ENCODE measurements around the gene CR2. TPM values are rescaled to one million over a fixed set of nuclear protein-coding genes. Genes with fewer than 3 reads are reported as not detected.
A peak's percentile ranks its signal among the peaks of the same experiment; 100 is the strongest.

CR2 gene
- total RNA-seq (2014; rRNA removed; shearing (Covaris generic); ENCODE audit: low replicate concordance): 0.11 TPM in 1 of 2 replicates, not detected in the other

- Histone ChIP-seq H3K9ac (ENCODE audit: low read length) (no peak within 1 kb of the TSS; the same call in 1 of the 2 replicates), H3K27ac (ENCODE audit: low read length) (no peak within 1 kb of the TSS)
Observed at GRCh38 chr1:207454046-207454964, at the start of gene CR2. TSS of gene CR2 (plus strand) at chr1:207454328. CDS start at chr1:207454419, 91 bp downstream.

GRCh38 chr1:207404849-207405525 is 49.1 kb upstream of the CR2 start:
- Histone ChIP-seq H2AFZ (ENCODE audit: low read length) (no peak overlapping the region), H3K9me3 (ENCODE audit: low read length) (no peaks in the 10 kb centered on the region), H3K79me2 (ENCODE audit: low read length) (no peaks in the 10 kb centered on the region), H3K27me3 (ENCODE audit: low read length) (no peaks in the 10 kb centered on the region), H3K4me3 (ENCODE audit: low read length) (no peak overlapping the region), H3K27ac (ENCODE audit: low read length) (no peak overlapping the region), H3K36me3 (ENCODE audit: insufficient read depth, low read length) (no peaks in the 10 kb centered on the region), H4K20me1 (ENCODE audit: insufficient read depth, low read depth, low read length) (no peaks in the 10 kb centered on the region), H3K9me2 (replicated peaks; ENCODE audit: insufficient read depth, low read length) (no peaks in the 10 kb centered on the region), H3K9ac (ENCODE audit: low read length) (no peak overlapping the region), H3K4me1 (ENCODE audit: low read length) (no peaks in the 10 kb centered on the region), H3K4me2 (ENCODE audit: low read depth, low read length, poor library complexity, severe bottlenecking) (no peak overlapping the region)
- DNase-seq: peak; percentile 82

More at GRCh38 chr1:207454046-207454964, at the start of gene CR2:
- H3K79me2 ChIP-seq (ENCODE audit: low read length): no peaks in the 10 kb centered on the region
- no peaks in the 10 kb centered on the region for H3K9me3 ChIP-seq (ENCODE audit: low read length)
- H2AFZ ChIP-seq (ENCODE audit: low read length): no peak within 1 kb of the TSS
- peaks cover 9% of the 10 kb centered on the region for H3K4me1 ChIP-seq (ENCODE audit: low read length)
- no peak for DNase-seq
- H3K36me3 ChIP-seq (ENCODE audit: insufficient read depth, low read length): no peaks in the 10 kb centered on the region
- no peaks in the 10 kb centered on the region for H3K27me3 ChIP-seq (ENCODE audit: low read length)
- H3K9me2 ChIP-seq (replicated peaks; ENCODE audit: insufficient read depth, low read length): no peaks in the 10 kb centered on the region
- no peaks in the 10 kb centered on the region for H4K20me1 ChIP-seq (ENCODE audit: insufficient read depth, low read depth, low read length)
- peak within 1 kb of the TSS; percentile 47 for H3K4me2 ChIP-seq (ENCODE audit: low read depth, low read length, poor library complexity, severe bottlenecking)
- H3K4me3 ChIP-seq (ENCODE audit: low read length): no peak within 1 kb of the TSS; the same call in 1 of the 2 replicates

GRCh38 chr1:207405814-207406213 is 48.3 kb upstream of the CR2 start:
- DNase-seq: no peak
- Histone ChIP-seq H3K4me1 (ENCODE audit: low read length) (no peaks in the 10 kb centered on the region), H3K9me2 (replicated peaks; ENCODE audit: insufficient read depth, low read length) (no peaks in the 10 kb centered on the region), H3K79me2 (ENCODE audit: low read length) (no peaks in the 10 kb centered on the region), H2AFZ (ENCODE audit: low read length) (no peak overlapping the region), H3K36me3 (ENCODE audit: insufficient read depth, low read length) (no peaks in the 10 kb centered on the region), H3K9me3 (ENCODE audit: low read length) (no peaks in the 10 kb centered on the region), H3K27ac (ENCODE audit: low read length) (no peak overlapping the region), H3K4me3 (ENCODE audit: low read length) (no peak overlapping the region), H4K20me1 (ENCODE audit: insufficient read depth, low read depth, low read length) (no peaks in the 10 kb centered on the region), H3K9ac (ENCODE audit: low read length) (no peak overlapping the region), H3K27me3 (ENCODE audit: low read length) (no peaks in the 10 kb centered on the region), H3K4me2 (ENCODE audit: low read depth, low read length, poor library complexity, severe bottlenecking) (no peak overlapping the region)

GRCh38 chr1:207407655-207408260 is 46.4 kb upstream of the CR2 start:
- Histone ChIP-seq H3K27ac (ENCODE audit: low read length) (no peak overlapping the region), H3K4me1 (ENCODE audit: low read length) (no peaks in the 10 kb centered on the region), H3K4me2 (ENCODE audit: low read depth, low read length, poor library complexity, severe bottlenecking) (no peak overlapping the region), H3K27me3 (ENCODE audit: low read length) (no peaks in the 10 kb centered on the region), H3K9me3 (ENCODE audit: low read length) (no peaks in the 10 kb centered on the region), H3K9ac (ENCODE audit: low read length) (no peak overlapping the region), H4K20me1 (ENCODE audit: insufficient read depth, low read depth, low read length) (no peaks in the 10 kb centered on the region), H3K79me2 (ENCODE audit: low read length) (no peaks in the 10 kb centered on the region), H3K36me3 (ENCODE audit: insufficient read depth, low read length) (no peaks in the 10 kb centered on the region), H3K4me3 (ENCODE audit: low read length) (no peak overlapping the region), H2AFZ (ENCODE audit: low read length) (no peak overlapping the region), H3K9me2 (replicated peaks; ENCODE audit: insufficient read depth, low read length) (no peaks in the 10 kb centered on the region)
- no peak for DNase-seq

- no peaks in the 10 kb centered on the region for H3K9me3 ChIP-seq (ENCODE audit: low read length)
- H3K4me2 ChIP-seq (ENCODE audit: low read depth, low read length, poor library complexity, severe bottlenecking): no peak overlapping the region
- no peaks in the 10 kb centered on the region for H3K27me3 ChIP-seq (ENCODE audit: low read length)
- H2AFZ ChIP-seq (ENCODE audit: low read length): no peak overlapping the region
- no peaks in the 10 kb centered on the region for H3K4me1 ChIP-seq (ENCODE audit: low read length)
- no peak for DNase-seq
- no peak overlapping the region for H3K4me3 ChIP-seq (ENCODE audit: low read length)
- H3K9me2 ChIP-seq (replicated peaks; ENCODE audit: insufficient read depth, low read length): no peaks in the 10 kb centered on the region
- no peaks in the 10 kb centered on the region for H3K36me3 ChIP-seq (ENCODE audit: insufficient read depth, low read length)
- H3K79me2 ChIP-seq (ENCODE audit: low read length): no peaks in the 10 kb centered on the region
- H3K9ac ChIP-seq (ENCODE audit: low read length): no peak overlapping the region
- no peak overlapping the region for H3K27ac ChIP-seq (ENCODE audit: low read length)
- no peaks in the 10 kb centered on the region for H4K20me1 ChIP-seq (ENCODE audit: insufficient read depth, low read depth, low read length)
Observed at GRCh38 chr1:207412845-207413244, 41.3 kb upstream of the CR2 start.

GRCh38 chr1:207414606-207415108 is 39.5 kb upstream of the CR2 start:
- no peaks in the 10 kb centered on the region for H4K20me1 ChIP-seq (ENCODE audit: insufficient read depth, low read depth, low read length)
- H3K9me2 ChIP-seq (replicated peaks; ENCODE audit: insufficient read depth, low read length): no peaks in the 10 kb centered on the region
- no peak overlapping the region for H3K27ac ChIP-seq (ENCODE audit: low read length)
- H3K4me1 ChIP-seq (ENCODE audit: low read length): no peaks in the 10 kb centered on the region
- no peaks in the 10 kb centered on the region for H3K27me3 ChIP-seq (ENCODE audit: low read length)
- no peak for DNase-seq
- no peak overlapping the region for H2AFZ ChIP-seq (ENCODE audit: low read length)
- no peaks in the 10 kb centered on the region for H3K9me3 ChIP-seq (ENCODE audit: low read length)
- H3K4me2 ChIP-seq (ENCODE audit: low read depth, low read length, poor library complexity, severe bottlenecking): no peak overlapping the region
- H3K9ac ChIP-seq (ENCODE audit: low read length): no peak overlapping the region
- no peaks in the 10 kb centered on the region for H3K36me3 ChIP-seq (ENCODE audit: insufficient read depth, low read length)
- no peak overlapping the region for H3K4me3 ChIP-seq (ENCODE audit: low read length)
- no peaks in the 10 kb centered on the region for H3K79me2 ChIP-seq (ENCODE audit: low read length)

GRCh38 chr1:207417076-207417475 is 37.1 kb upstream of the CR2 start:
- no peaks in the 10 kb centered on the region for H3K36me3 ChIP-seq (ENCODE audit: insufficient read depth, low read length)
- H4K20me1 ChIP-seq (ENCODE audit: insufficient read depth, low read depth, low read length): no peaks in the 10 kb centered on the region
- no peaks in the 10 kb centered on the region for H3K79me2 ChIP-seq (ENCODE audit: low read length)
- no peak overlapping the region for H3K27ac ChIP-seq (ENCODE audit: low read length)
- no peaks in the 10 kb centered on the region for H3K9me2 ChIP-seq (replicated peaks; ENCODE audit: insufficient read depth, low read length)
- no peak for DNase-seq
- no peak overlapping the region for H3K4me3 ChIP-seq (ENCODE audit: low read length)
- H3K4me1 ChIP-seq (ENCODE audit: low read length): no peaks in the 10 kb centered on the region
- no peak overlapping the region for H3K9ac ChIP-seq (ENCODE audit: low read length)
- H2AFZ ChIP-seq (ENCODE audit: low read length): no peak overlapping the region
- no peaks in the 10 kb centered on the region for H3K27me3 ChIP-seq (ENCODE audit: low read length)
- H3K4me2 ChIP-seq (ENCODE audit: low read depth, low read length, poor library complexity, severe bottlenecking): no peak overlapping the region
- H3K9me3 ChIP-seq (ENCODE audit: low read length): no peaks in the 10 kb centered on the region

- H3K27ac ChIP-seq (ENCODE audit: low read length): no peak overlapping the region
- H4K20me1 ChIP-seq (ENCODE audit: insufficient read depth, low read depth, low read length): no peaks in the 10 kb centered on the region
- no peaks in the 10 kb centered on the region for H3K9me3 ChIP-seq (ENCODE audit: low read length)
- no peak overlapping the region for H3K9ac ChIP-seq (ENCODE audit: low read length)
- H3K36me3 ChIP-seq (ENCODE audit: insufficient read depth, low read length): no peaks in the 10 kb centered on the region
- no peaks in the 10 kb centered on the region for H3K9me2 ChIP-seq (replicated peaks; ENCODE audit: insufficient read depth, low read length)
- H2AFZ ChIP-seq (ENCODE audit: low read length): no peak overlapping the region
- H3K4me2 ChIP-seq (ENCODE audit: low read depth, low read length, poor library complexity, severe bottlenecking): no peak overlapping the region
- H3K4me3 ChIP-seq (ENCODE audit: low read length): no peak overlapping the region
- no peaks in the 10 kb centered on the region for H3K79me2 ChIP-seq (ENCODE audit: low read length)
- DNase-seq: no peak
- H3K4me1 ChIP-seq (ENCODE audit: low read length): no peaks in the 10 kb centered on the region
- no peaks in the 10 kb centered on the region for H3K27me3 ChIP-seq (ENCODE audit: low read length)
Observed at GRCh38 chr1:207418351-207418750, 35.8 kb upstream of the CR2 start.
